ENCODE results near the gene CSAD. TPM values are rescaled to one million over a fixed set of nuclear protein-coding genes. Genes with fewer than 3 reads are reported as not detected.
A peak's percentile ranks its signal among the peaks of the same experiment; 100 is the strongest.

The CSAD gene
- total RNA-seq, 1 donor from 2014 or later = 23.8 TPM

DNA sequence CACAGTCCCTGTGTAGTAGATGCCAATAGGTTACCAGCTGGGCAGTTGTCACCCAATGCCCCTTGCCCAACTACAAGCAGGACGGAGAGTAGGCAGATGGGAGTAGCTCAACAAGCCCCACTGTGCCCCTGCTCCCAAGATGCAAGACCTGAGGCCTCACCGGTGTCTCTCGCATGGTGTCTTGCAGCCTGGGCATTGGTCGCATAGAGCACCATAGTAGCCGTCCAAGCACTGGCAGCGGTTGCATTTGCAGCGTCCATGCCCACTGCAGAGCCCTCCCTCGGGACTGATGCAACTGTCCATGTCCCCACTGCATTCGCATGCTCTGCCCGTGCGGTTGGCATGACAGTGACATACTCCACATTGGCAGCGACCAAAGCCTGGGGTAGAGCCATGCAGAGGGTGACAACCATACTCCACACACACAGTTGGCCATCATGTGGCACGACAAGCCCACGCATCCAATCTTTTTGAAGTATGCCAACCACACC, 11.9 kb upstream of the CSAD start:
- Mint-ChIP-seq H3K9me3 (ENCODE audit: unreplicated experiment) (no peaks in the 10 kb centered on the region), H3K27me3 (ENCODE audit: unreplicated experiment) (peaks cover 13% of the 10 kb centered on the region), H3K36me3 (ENCODE audit: low read depth, unreplicated experiment) (peaks cover 6% of the 10 kb centered on the region), H3K4me3 (ENCODE audit: unreplicated experiment) (no peak overlapping the region), H3K27ac (ENCODE audit: unreplicated experiment) (no peak overlapping the region), H3K4me1 (ENCODE audit: unreplicated experiment) (peaks cover 6% of the 10 kb centered on the region)
- no peak for DNase-seq (ENCODE audit: low spot score)
- TF ChIP-seq, protein P1, sequence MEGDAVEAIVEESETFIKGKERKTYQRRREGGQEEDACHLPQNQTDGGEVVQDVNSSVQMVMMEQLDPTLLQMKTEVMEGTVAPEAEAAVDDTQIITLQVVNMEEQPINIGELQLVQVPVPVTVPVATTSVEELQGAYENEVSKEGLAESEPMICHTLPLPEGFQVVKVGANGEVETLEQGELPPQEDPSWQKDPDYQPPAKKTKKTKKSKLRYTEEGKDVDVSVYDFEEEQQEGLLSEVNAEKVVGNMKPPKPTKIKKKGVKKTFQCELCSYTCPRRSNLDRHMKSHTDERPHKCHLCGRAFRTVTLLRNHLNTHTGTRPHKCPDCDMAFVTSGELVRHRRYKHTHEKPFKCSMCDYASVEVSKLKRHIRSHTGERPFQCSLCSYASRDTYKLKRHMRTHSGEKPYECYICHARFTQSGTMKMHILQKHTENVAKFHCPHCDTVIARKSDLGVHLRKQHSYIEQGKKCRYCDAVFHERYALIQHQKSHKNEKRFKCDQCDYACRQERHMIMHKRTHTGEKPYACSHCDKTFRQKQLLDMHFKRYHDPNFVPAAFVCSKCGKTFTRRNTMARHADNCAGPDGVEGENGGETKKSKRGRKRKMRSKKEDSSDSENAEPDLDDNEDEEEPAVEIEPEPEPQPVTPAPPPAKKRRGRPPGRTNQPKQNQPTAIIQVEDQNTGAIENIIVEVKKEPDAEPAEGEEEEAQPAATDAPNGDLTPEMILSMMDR (IDR thresholded peaks at IDR 0.05; ENCODE audit: unreplicated experiment) = no peak

DNA sequence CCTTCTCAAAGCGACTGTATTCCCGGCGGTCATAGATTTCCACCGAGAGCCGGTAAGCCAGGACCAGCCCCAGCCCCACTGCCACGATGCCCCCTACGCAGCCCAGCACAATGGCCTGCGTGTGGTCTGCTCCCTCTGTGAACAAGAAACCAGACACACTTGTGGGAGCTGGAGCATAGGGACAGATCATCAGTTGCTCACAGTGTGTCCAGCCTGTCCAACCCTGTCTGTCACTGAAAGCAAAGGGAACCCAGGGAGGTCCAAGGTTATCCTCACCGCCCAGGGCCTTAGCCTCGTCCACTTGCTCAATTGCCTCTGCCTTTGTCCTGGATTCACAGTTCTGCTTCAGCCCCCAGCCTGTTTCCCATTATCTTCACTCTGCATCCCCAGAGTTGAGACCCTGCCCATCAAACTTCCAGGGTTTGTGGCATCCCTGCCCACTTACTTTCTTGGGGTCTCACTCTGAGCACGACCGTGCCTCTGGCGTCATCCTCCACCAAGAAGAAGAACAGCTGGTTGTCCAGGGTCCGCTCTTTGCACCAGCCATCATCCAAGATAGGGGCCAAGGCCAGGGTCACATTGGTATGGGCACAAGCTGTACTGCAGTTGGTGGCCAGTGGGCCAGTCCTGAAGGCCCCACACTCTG, 11.3 kb upstream of the CSAD start:
- Mint-ChIP-seq H3K36me3 (ENCODE audit: low read depth, unreplicated experiment) (peaks cover 12% of the 10 kb centered on the region), H3K4me1 (ENCODE audit: unreplicated experiment) (peaks cover 3% of the 10 kb centered on the region), H3K9me3 (ENCODE audit: unreplicated experiment) (no peaks in the 10 kb centered on the region), H3K27ac (ENCODE audit: unreplicated experiment) (peak overlapping the region; percentile 41), H3K4me3 (ENCODE audit: unreplicated experiment) (no peak overlapping the region), H3K27me3 (ENCODE audit: unreplicated experiment) (peaks cover 13% of the 10 kb centered on the region)
- DNase-seq (ENCODE audit: low spot score) = no peak
- TF ChIP-seq, protein P1 (IDR thresholded peaks at IDR 0.05; ENCODE audit: unreplicated experiment) = no peak

DNA sequence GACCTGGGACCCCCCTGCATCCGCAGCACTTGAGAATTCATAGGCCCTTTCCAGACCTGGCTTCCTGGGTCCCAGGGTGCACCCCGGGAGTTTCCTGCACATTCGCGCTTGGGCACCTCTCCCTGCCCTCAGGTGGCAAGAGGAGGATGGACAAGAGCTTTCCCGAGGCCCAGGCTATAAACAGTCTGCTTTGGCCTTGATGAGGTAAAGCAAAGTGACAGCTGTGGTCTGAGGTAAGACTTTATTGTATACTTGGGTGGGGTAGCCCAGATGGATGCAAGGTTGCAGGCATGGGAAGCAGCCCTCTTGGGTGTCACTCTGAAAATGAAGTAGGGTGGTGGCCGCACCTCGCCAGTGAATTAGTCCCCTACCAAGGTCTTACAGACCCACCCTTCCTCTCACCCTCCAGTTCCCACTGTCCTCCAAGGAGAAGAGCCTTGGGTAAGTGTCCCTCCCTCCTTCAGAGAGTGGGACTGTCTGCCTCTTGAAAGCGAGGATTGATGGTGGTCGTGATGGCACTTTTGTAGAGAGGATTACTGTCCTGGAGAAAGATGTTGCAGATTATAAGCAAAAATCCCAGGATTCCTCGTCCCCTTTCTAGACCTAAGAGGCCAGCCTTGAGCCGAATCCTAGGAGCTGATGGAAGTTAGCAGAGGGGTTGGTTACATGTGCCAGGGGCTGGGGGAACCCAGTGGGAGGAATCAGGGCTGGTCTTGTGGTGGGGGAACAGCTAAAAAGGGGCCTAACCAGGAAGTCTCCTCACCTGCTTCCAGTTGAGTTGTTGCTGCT, 10.6 kb upstream of the CSAD start:
- Mint-ChIP-seq H3K9me3 (ENCODE audit: unreplicated experiment) (no peaks in the 10 kb centered on the region), H3K27me3 (ENCODE audit: unreplicated experiment) (peaks cover 13% of the 10 kb centered on the region), H3K27ac (ENCODE audit: unreplicated experiment) (no peak overlapping the region), H3K4me3 (ENCODE audit: unreplicated experiment) (no peak overlapping the region), H3K36me3 (ENCODE audit: low read depth, unreplicated experiment) (peaks cover 19% of the 10 kb centered on the region), H3K4me1 (ENCODE audit: unreplicated experiment) (no peaks in the 10 kb centered on the region)
- no peak for DNase-seq (ENCODE audit: low spot score)
- TF ChIP-seq, protein P1 (IDR thresholded peaks at IDR 0.05; ENCODE audit: unreplicated experiment) = no peak

DNA sequence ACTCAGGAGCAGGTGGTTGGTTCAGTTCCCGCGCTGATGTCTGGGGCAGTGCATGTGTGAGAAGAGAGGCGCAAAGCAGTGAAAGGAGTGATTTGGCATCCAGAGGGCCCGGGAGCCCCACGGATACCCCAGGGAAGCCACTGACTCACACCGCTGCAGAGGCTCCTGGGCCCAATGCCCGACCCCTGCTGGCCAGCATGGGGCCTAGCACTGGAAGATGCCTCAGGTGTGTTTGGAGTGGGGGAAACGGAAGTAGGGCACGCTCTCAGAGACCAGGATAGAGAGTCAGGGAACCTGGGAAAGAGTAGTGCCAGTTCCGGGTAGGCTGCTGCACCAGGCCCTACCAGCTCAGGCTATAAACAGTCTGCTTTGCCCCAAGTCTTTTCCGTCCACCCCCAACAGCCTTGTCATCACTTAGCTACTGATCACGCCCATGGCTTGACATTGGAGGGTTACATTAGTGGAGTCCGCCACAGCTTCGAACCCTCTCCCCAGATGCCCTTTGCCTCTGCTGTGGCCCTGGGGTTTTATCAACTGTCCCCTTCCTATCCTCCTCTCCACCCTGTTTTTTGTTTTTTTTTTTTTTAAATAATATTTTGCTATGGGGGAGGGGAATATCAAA, 9.5 kb upstream of the CSAD start:
- Mint-ChIP-seq H3K27ac (ENCODE audit: unreplicated experiment) (no peak overlapping the region), H3K9me3 (ENCODE audit: unreplicated experiment) (no peaks in the 10 kb centered on the region)

More for the DNA sequence above, 9.5 kb upstream of the CSAD start:
- TF ChIP-seq, protein P1 (IDR thresholded peaks at IDR 0.05; ENCODE audit: unreplicated experiment) = peak; percentile 81
- no peaks in the 10 kb centered on the region for H3K4me1 Mint-ChIP-seq (ENCODE audit: unreplicated experiment)
- H3K36me3 Mint-ChIP-seq (ENCODE audit: low read depth, unreplicated experiment) = peaks cover 29% of the 10 kb centered on the region
- H3K4me3 Mint-ChIP-seq (ENCODE audit: unreplicated experiment) = no peak overlapping the region
- peak; percentile 59 for DNase-seq (ENCODE audit: low spot score)
- peaks cover 9% of the 10 kb centered on the region for H3K27me3 Mint-ChIP-seq (ENCODE audit: unreplicated experiment)
